ENCODE data around the gene OLIG2. TPM values are rescaled to one million over a fixed set of nuclear protein-coding genes. Genes with fewer than 3 reads are reported as not detected.

OLIG2 gene
- total RNA-seq, result not detected
- long read RNA-seq, donor 1, result 0 reads
- long read RNA-seq, donor 2, result 0 reads

DNA sequence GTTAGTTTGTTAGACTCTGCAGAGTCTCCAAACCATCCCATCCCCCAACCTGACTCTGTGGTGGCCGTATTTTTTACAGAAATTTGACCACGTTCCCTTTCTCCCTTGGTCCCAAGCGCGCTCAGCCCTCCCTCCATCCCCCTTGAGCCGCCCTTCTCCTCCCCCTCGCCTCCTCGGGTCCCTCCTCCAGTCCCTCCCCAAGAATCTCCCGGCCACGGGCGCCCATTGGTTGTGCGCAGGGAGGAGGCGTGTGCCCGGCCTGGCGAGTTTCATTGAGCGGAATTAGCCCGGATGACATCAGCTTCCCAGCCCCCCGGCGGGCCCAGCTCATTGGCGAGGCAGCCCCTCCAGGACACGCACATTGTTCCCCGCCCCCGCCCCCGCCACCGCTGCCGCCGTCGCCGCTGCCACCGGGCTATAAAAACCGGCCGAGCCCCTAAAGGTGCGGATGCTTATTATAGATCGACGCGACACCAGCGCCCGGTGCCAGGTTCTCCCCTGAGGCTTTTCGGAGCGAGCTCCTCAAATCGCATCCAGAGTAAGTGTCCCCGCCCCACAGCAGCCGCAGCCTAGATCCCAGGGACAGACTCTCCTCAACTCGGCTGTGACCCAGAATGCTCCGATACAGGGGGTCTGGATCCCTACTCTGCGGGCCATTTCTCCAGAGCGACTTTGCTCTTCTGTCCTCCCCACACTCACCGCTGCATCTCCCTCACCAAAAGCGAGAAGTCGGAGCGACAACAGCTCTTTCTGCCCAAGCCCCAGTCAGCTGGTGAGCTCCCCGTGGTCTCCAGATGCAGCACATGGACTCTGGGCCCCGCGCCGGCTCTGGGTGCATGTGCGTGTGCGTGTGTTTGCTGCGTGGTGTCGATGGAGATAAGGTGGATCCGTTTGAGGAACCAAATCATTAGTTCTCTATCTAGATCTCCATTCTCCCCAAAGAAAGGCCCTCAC is at the start of gene OLIG2:
TSS of gene OLIG2 (plus strand) at position 447 of the 954 bp plus-strand sequence. CDS start 928 bp downstream, outside the sequence.
- TF ChIP-seq, protein P1, sequence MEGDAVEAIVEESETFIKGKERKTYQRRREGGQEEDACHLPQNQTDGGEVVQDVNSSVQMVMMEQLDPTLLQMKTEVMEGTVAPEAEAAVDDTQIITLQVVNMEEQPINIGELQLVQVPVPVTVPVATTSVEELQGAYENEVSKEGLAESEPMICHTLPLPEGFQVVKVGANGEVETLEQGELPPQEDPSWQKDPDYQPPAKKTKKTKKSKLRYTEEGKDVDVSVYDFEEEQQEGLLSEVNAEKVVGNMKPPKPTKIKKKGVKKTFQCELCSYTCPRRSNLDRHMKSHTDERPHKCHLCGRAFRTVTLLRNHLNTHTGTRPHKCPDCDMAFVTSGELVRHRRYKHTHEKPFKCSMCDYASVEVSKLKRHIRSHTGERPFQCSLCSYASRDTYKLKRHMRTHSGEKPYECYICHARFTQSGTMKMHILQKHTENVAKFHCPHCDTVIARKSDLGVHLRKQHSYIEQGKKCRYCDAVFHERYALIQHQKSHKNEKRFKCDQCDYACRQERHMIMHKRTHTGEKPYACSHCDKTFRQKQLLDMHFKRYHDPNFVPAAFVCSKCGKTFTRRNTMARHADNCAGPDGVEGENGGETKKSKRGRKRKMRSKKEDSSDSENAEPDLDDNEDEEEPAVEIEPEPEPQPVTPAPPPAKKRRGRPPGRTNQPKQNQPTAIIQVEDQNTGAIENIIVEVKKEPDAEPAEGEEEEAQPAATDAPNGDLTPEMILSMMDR (IDR thresholded peaks at IDR 0.05), result no peak
- no peaks in the 10 kb centered on the region for H3K36me3 ChIP-seq (ENCODE audit: low read depth)
- DNase-seq (no peak), ATAC-seq (no peak)
- H3K9me3 ChIP-seq, result no peaks in the 10 kb centered on the region
- no peak within 1 kb of the TSS for H3K4me3 ChIP-seq
- H3K4me1 ChIP-seq (ENCODE audit: low read depth), result no peaks in the 10 kb centered on the region
- intact Hi-C loops (cut with DNase I, micrococcal nuclease), result no loop called here

DNA sequence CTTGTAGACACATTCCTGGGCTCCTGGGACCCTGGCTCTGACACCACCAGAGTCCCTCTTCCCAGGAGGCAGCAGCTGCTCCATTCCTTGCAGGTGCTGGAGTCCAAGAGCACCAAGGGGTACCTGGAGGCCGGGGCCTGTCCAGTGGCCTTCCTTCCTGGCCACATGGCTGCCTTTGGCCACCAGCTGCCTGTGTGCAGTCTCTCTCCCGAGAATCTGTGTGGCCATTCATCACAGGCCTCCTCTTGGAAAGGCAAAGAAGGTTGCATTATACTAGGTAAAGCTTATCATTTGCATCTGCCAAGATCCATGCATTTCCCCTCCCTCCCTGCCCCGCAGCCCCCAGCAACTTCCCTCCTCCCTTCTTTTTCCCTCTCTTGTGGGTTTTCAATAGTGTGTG is 48.9 kb upstream of the OLIG2 start:
- Histone ChIP-seq H3K4me3 (no peak overlapping the region), H3K36me3 (ENCODE audit: low read depth) (no peaks in the 10 kb centered on the region), H3K9me3 (no peaks in the 10 kb centered on the region), H3K4me1 (ENCODE audit: low read depth) (no peaks in the 10 kb centered on the region)
- DNase-seq, result no peak
- TF ChIP-seq, protein P1 (IDR thresholded peaks at IDR 0.05), result no peak
- intact Hi-C loops (cut with DNase I, micrococcal nuclease), result no loop called here
- ATAC-seq, result no peak

DNA sequence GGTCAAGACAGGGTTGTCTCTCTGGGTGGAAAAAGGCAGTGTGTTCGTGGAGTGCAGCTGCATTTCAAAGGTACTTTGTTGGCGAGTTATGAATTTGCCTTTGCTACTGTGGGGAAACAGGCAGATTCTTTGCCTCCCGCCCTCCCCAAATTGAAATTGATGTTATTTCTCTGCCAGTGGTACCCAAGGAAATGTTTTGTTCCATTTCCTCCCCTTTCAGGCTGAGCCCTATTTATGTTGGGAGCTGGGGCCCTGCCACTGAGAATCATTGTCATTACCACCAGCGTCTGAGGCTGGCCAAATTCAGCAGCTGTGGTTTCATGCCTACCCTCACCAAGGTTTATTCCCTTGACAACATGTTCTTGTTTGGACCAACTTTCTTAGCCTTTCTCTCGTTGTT is 48.5 kb upstream of the OLIG2 start:
- DNase-seq, result no peak
- H3K4me3 ChIP-seq, result no peak overlapping the region
- no peaks in the 10 kb centered on the region for H3K9me3 ChIP-seq
- ATAC-seq, result no peak
- TF ChIP-seq, protein P1 (IDR thresholded peaks at IDR 0.05), result no peak
- H3K36me3 ChIP-seq (ENCODE audit: low read depth), result no peaks in the 10 kb centered on the region
- intact Hi-C loops (cut with DNase I, micrococcal nuclease), result no loop called here
- no peaks in the 10 kb centered on the region for H3K4me1 ChIP-seq (ENCODE audit: low read depth)

DNA sequence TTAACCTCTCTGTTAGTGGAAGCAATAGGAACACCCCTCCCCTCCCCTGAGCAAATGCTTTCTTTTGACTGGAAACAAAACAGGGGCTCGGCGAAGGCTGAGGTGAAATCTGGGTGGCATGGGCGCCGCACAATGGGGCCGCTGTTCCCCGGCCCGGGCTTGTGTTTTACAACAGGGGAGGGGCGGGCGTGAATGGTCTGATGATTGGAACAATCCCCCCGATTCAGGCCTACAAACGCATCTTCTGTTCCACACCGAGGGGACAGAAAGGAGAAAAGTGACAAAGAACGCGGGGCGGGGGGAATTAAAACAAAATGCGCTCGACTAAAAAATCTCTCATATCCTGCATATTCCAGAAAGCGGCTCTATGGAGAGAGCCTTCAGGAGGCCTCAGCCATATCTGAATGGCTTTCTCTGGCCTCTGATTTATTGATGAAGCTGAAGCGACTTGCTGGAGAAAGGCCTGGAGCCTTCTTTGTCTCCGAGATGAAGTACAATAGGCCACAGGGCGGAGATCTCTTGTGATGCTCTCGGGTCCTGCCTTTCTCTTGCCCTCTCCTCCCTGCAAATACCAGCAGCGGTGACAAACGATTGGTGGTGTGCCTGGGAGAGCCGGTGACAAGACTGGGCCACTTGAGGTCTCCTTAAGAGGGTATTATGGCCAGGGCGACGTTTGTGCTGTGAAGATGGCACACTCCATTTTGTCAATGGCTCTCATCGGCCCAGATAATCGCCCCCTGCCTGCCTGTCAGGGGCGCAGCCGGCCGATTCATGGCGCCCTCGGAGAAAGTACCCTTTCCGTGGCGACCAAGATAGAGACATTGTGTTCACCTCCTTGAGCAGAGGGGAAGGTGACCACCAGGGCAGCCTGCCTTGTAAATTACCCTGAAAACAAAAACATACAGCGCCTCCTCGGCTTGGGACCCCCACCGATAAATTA is 47.1 kb upstream of the OLIG2 start:
- Histone ChIP-seq H3K9me3 (no peaks in the 10 kb centered on the region), H3K4me3 (no peak overlapping the region), H3K36me3 (ENCODE audit: low read depth) (no peaks in the 10 kb centered on the region), H3K4me1 (ENCODE audit: low read depth) (no peaks in the 10 kb centered on the region)
- ATAC-seq (no peak), DNase-seq (no peak)
- intact Hi-C loops (cut with DNase I, micrococcal nuclease), result no loop called here
- TF ChIP-seq, protein P1 (IDR thresholded peaks at IDR 0.05), result no peak

DNA sequence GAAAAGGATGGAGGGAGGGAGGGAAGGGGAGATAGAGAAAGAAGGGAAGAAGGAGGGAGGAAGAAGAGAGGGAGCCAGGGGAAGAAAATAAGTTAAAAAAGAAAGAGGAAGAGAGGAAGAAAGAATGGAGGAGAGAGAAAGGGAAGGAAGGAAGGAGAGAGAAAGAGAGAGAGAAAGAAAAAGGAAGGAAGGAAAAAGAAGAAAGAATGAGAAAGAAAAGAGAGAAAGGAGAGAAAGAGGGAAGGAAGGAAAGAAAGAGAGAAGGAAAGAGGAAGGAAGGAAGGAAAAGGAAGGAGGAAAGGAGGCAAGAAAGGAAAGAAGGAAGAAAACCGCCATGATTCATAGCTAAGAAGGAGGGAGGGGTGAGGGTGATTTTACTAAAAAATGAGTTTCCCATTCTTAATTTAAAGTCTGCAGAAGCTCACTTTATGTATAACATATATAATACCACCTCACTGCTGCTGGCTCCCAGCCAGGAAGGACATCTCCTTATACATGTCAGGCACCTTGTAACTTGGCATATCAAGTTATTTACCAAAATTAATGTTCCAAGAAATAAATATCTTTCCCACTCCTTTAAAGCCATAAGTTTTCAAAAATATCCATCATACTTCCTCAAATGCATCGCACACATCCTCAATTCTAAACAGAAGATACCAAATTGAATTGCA is 46.0 kb upstream of the OLIG2 start:
- intact Hi-C loops (cut with DNase I, micrococcal nuclease), result no loop called here
- H3K9me3 ChIP-seq, result no peaks in the 10 kb centered on the region
- DNase-seq (no peak), ATAC-seq (no peak)
- no peaks in the 10 kb centered on the region for H3K36me3 ChIP-seq (ENCODE audit: low read depth)
- no peaks in the 10 kb centered on the region for H3K4me1 ChIP-seq (ENCODE audit: low read depth)
- no peak overlapping the region for H3K4me3 ChIP-seq
- TF ChIP-seq, protein P1 (IDR thresholded peaks at IDR 0.05), result no peak
